Femur (tissue), 1 donor: Measurements from ENCODE around the gene OR7A5.
"Not testable (repeated sequence)": the region's sequence is repeated elsewhere in the genome, so short reads cannot be mapped to it uniquely, and the experiment has no call there.

Experiments used
- DNase-seq: peaks from one replicate; pipeline ENCODE4 v3.0.0-alpha.2; 2017

The OR7A5 gene

GRCh38 chr19:14835011-14835410, at the start of gene OR7A5, which contains the start of gene OR7C1:
OR7A5 (minus strand) TSS chr19:14835185; CDS start chr19:14828241, 6,944 bp downstream.
OR7C1 (minus strand) TSS chr19:14835185; CDS start chr19:14800136, 35,049 bp downstream.
- no peak for DNase-seq

GRCh38 chr19:14871619-14872230, 36.7 kb upstream of the OR7A5 start:
- no peak for DNase-seq

- DNase-seq, result no peak
Observed at GRCh38 chr19:14868497-14868896, 33.5 kb upstream of the OR7A5 start.

- DNase-seq, result no peak
Observed at GRCh38 chr19:14848822-14849221, 13.8 kb upstream of the OR7A5 start, which contains the start of gene OR7A10. OR7A10 (minus strand) TSS chr19:14848922; CDS start chr19:14841877, 7,045 bp downstream.

GRCh38 chr19:14843578-14843977, 8.6 kb upstream of the OR7A5 start:
- no peak for DNase-seq

- DNase-seq, result no peak
Observed at GRCh38 chr19:14843169-14843568, 8.2 kb upstream of the OR7A5 start.

- DNase-seq, result no peak
Observed at GRCh38 chr19:14840206-14840605, 5.2 kb upstream of the OR7A5 start.

- no peak for DNase-seq
Observed at GRCh38 chr19:14837391-14837790, 2.4 kb upstream of the OR7A5 start.

- DNase-seq, result no peak
Observed at GRCh38 chr19:14830702-14831101, 4.3 kb downstream of the OR7A5 start.

GRCh38 chr19:14826006-14826405, 9.0 kb downstream of the OR7A5 start:
- DNase-seq, result no peak

GRCh38 chr19:14821937-14822336, 13.0 kb downstream of the OR7A5 start:
- DNase-seq, result no peak

- DNase-seq, result no peak
Observed at GRCh38 chr19:14818588-14818987, 16.4 kb downstream of the OR7A5 start.

- DNase-seq, result no peak
Observed at GRCh38 chr19:14817052-14817451, 17.9 kb downstream of the OR7A5 start.

GRCh38 chr19:14814982-14815652, 19.9 kb downstream of the OR7A5 start:
- no peak for DNase-seq

- no peak for DNase-seq
Observed at GRCh38 chr19:14809272-14810057, 25.5 kb downstream of the OR7A5 start.

GRCh38 chr19:14804765-14805164, 30.2 kb downstream of the OR7A5 start:
- DNase-seq, result no peak

- DNase-seq, result no peak
Observed at GRCh38 chr19:14798760-14799159, 36.2 kb downstream of the OR7A5 start.

GRCh38 chr19:14796021-14796420, 39.0 kb downstream of the OR7A5 start:
- DNase-seq, result no peak

GRCh38 chr19:14795078-14795721, 39.8 kb downstream of the OR7A5 start:
- no peak for DNase-seq

- DNase-seq, result not testable (repeated sequence)
Observed at GRCh38 chr19:14792250-14792649, 42.7 kb downstream of the OR7A5 start.

- peak; percentile 37 for DNase-seq
Observed at GRCh38 chr19:14786421-14786851, 48.5 kb downstream of the OR7A5 start.

- peak; percentile 49 for DNase-seq
Observed at GRCh38 chr19:14785102-14785793, 49.7 kb downstream of the OR7A5 start.
